Endothelial cell (in vitro differentiated cells): Measurements from ENCODE around the gene NUP98. TPM values are rescaled to one million over a fixed set of nuclear protein-coding genes. Genes with fewer than 3 reads are reported as not detected.
A peak's percentile ranks its signal among the peaks of the same experiment; 100 is the strongest.
"Not testable (repeated sequence)": the region's sequence is repeated elsewhere in the genome, so short reads cannot be mapped to it uniquely, and the experiment has no call there.

Experiments
- DNase-seq: peaks from one replicate; pipeline ENCODE4 v3.0.0; 2021; ENCODE audit warnings: low spot score
- H3K27ac Mint-ChIP-seq: one replicate; pipeline ENCODE4 v1.8.0; 2021; ENCODE audit warnings: mixed read lengths, inconsistent platforms; ENCODE audit not compliant: unreplicated experiment
- H3K27me3 Mint-ChIP-seq: one replicate; pipeline ENCODE4 v1.8.0; 2021; ENCODE audit warnings: mild to moderate bottlenecking, moderate library complexity, mixed read lengths, inconsistent platforms; ENCODE audit not compliant: unreplicated experiment
- H3K36me3 Mint-ChIP-seq: one replicate; pipeline ENCODE4 v1.8.0; 2021; ENCODE audit warnings: mild to moderate bottlenecking, low read depth, mixed read lengths, inconsistent platforms; ENCODE audit not compliant: unreplicated experiment
- H3K4me1 Mint-ChIP-seq: one replicate; pipeline ENCODE4 v1.8.0; 2021; ENCODE audit warnings: mild to moderate bottlenecking, mixed read lengths, inconsistent platforms; ENCODE audit not compliant: unreplicated experiment
- H3K4me3 Mint-ChIP-seq: one replicate; pipeline ENCODE4 v1.8.0; 2021; ENCODE audit warnings: mild to moderate bottlenecking, mixed read lengths, inconsistent platforms; ENCODE audit not compliant: unreplicated experiment
- H3K9me3 Mint-ChIP-seq: one replicate; pipeline ENCODE4 v1.8.0; 2021; ENCODE audit warnings: mixed read lengths, inconsistent platforms; ENCODE audit not compliant: unreplicated experiment
- CTCF ChIP-seq: fragments of 200-600 bp; sonication (generic); IDR thresholded peaks from one replicate; pipeline ENCODE4 v1.5.0; 2021; ENCODE audit warnings: antibody characterized with exemption; ENCODE audit not compliant: unreplicated experiment
- total RNA-seq: library from RNA; stranded (reverse); fragmentation: NEBNext Ultra II Directional; extraction: Animal tissue kit (Norgen Biotek cat#: 25700); gene quantifications from one replicate; pipeline ENCODE4 v1.2.1, GENCODE V29; 2021; ENCODE audit not compliant: unreplicated experiment

NUP98 gene
- total RNA-seq, 1 donor from 2014 or later, result 59.9 TPM

GRCh38 chr11:3659595-3660515 lies 137.5 kb downstream of the NUP98 start:
- H3K27me3 Mint-ChIP-seq, result peaks cover 7% of the 10 kb centered on the region
- no peak overlapping the region for H3K4me3 Mint-ChIP-seq
- TF ChIP-seq CTCF, result no peak
- H3K9me3 Mint-ChIP-seq, result no peaks in the 10 kb centered on the region
- DNase-seq, result no peak
- H3K4me1 Mint-ChIP-seq, result no peaks in the 10 kb centered on the region
- no peak overlapping the region for H3K27ac Mint-ChIP-seq
- peaks cover 14% of the 10 kb centered on the region for H3K36me3 Mint-ChIP-seq

GRCh38 chr11:3658252-3658651 lies 139.1 kb downstream of the NUP98 start:
- DNase-seq, result no peak
- no peak overlapping the region for H3K27ac Mint-ChIP-seq
- H3K27me3 Mint-ChIP-seq, result peaks cover 2% of the 10 kb centered on the region
- TF ChIP-seq CTCF, result no peak
- no peaks in the 10 kb centered on the region for H3K9me3 Mint-ChIP-seq
- no peak overlapping the region for H3K4me3 Mint-ChIP-seq
- H3K4me1 Mint-ChIP-seq, result no peaks in the 10 kb centered on the region
- peaks cover 9% of the 10 kb centered on the region for H3K36me3 Mint-ChIP-seq

GRCh38 chr11:3657331-3657730 lies 140.0 kb downstream of the NUP98 start:
- H3K9me3 Mint-ChIP-seq, H3K27me3 Mint-ChIP-seq, H3K27ac Mint-ChIP-seq, H3K4me3 Mint-ChIP-seq, DNase-seq, H3K4me1 Mint-ChIP-seq, H3K36me3 Mint-ChIP-seq: not testable (repeated sequence)

- Mint-ChIP-seq H3K4me3 (no peak overlapping the region), H3K9me3 (no peaks in the 10 kb centered on the region), H3K27me3 (peaks cover 2% of the 10 kb centered on the region), H3K27ac (no peak overlapping the region), H3K4me1 (peaks cover 4% of the 10 kb centered on the region), H3K36me3 (peaks cover 5% of the 10 kb centered on the region)
- no peak for TF ChIP-seq CTCF
- no peak for DNase-seq
These were observed 141.8 kb downstream of the NUP98 start for GRCh38 chr11:3655547-3655946.

GRCh38 chr11:3652514-3652913 lies 144.8 kb downstream of the NUP98 start:
- not testable (repeated sequence) for H3K36me3 Mint-ChIP-seq, DNase-seq, H3K27ac Mint-ChIP-seq, H3K4me3 Mint-ChIP-seq, H3K27me3 Mint-ChIP-seq, H3K9me3 Mint-ChIP-seq, H3K4me1 Mint-ChIP-seq

- Mint-ChIP-seq H3K4me3 (peak overlapping the region; percentile 26), H3K36me3 (peaks cover 11% of the 10 kb centered on the region)
- H3K27ac Mint-ChIP-seq, H3K4me1 Mint-ChIP-seq, H3K27me3 Mint-ChIP-seq, DNase-seq, H3K9me3 Mint-ChIP-seq: not testable (repeated sequence)
These were observed 148.0 kb downstream of the NUP98 start for GRCh38 chr11:3649374-3649773.

GRCh38 chr11:3648843-3649242 lies 148.5 kb downstream of the NUP98 start:
- not testable (repeated sequence) for H3K27ac Mint-ChIP-seq, DNase-seq, H3K27me3 Mint-ChIP-seq, H3K4me3 Mint-ChIP-seq, H3K9me3 Mint-ChIP-seq, H3K4me1 Mint-ChIP-seq
- H3K36me3 Mint-ChIP-seq, result peaks cover 13% of the 10 kb centered on the region
